Measurements from ENCODE around the gene PIGV. TPM values are rescaled to one million over a fixed set of nuclear protein-coding genes. Genes with fewer than 3 reads are reported as not detected.
A peak's percentile ranks its signal among the peaks of the same experiment; 100 is the strongest.

PIGV gene
- total RNA-seq (2014; rRNA removed; shearing (Covaris generic)) (28.9 and 31.0 TPM in 2 replicates), polyA plus RNA-seq (2016; fragmentation: Nextera tagmentation; extraction: Ambion mirVana) (20.4 and 21.5 TPM in 2 replicates)

GRCh38 chr1:26787706-26788514, at the start of gene PIGV:
Gene PIGV, plus strand, starts transcription at chr1:26787950. Its CDS starts 2,866 bp downstream, at chr1:26790816.
- no peaks in the 10 kb centered on the region for H4K20me1 ChIP-seq (ENCODE audit: insufficient read depth)
- H3K4me1 ChIP-seq (ENCODE audit: insufficient read depth): peaks cover 44% of the 10 kb centered on the region
- 0 out of 2 replicates have a peak, but pooled peaks cover 8% of the 10 kb centered on the region for H3K36me3 ChIP-seq (ENCODE audit: low read depth)
- peak within 1 kb of the TSS; percentile 73 for H2AFZ ChIP-seq
- H3K4me3 ChIP-seq: peak within 1 kb of the TSS; percentile 82
- H3K79me2 ChIP-seq (ENCODE audit: insufficient read depth): peaks cover 14% of the 10 kb centered on the region; the same call in 1 of the 2 replicates
- peak within 1 kb of the TSS; percentile 96 for H3K9ac ChIP-seq
- in situ Hi-C loops (cut with MboI): loop anchor here (10.0 kb wide), 1 partner anchor 93 kb away; the partner anchor contains the start of gene ARID1A
- no peaks in the 10 kb centered on the region for H3K27me3 ChIP-seq (replicated peaks; ENCODE audit: insufficient read depth)
- no peaks in the 10 kb centered on the region for H3K9me2 ChIP-seq (ENCODE audit: insufficient read depth)
- WGBS, 2 experiments (ENCODE audit: low coverage in 1 of 2, low lambda C conversion rate in 2 of 2, missing lambda C conversion rate in 2 of 2): 0 to 2% methylated on average over 30 to 59 of the region's 63 CpGs
- H3K9me3 ChIP-seq (ENCODE audit: low read depth): no peaks in the 10 kb centered on the region
- peak; percentile 95 for DNase-seq
- TF ChIP-seq EZH2phosphoT487 (IDR thresholded peaks at IDR 0.05; ENCODE audit: insufficient read depth, low read depth): no peak
- TF ChIP-seq EZH2 (IDR thresholded peaks at IDR 0.05; ENCODE audit: insufficient read depth, poor library complexity, severe bottlenecking): no peak
- peak within 1 kb of the TSS; percentile 98 for H3K27ac ChIP-seq
- peak within 1 kb of the TSS; percentile 98 for H3K4me2 ChIP-seq (ENCODE audit: unreplicated experiment)
- peaks cover 54% of the 10 kb centered on the region for H3F3A ChIP-seq (ENCODE audit: insufficient read depth)

- Histone ChIP-seq H3K4me2 (ENCODE audit: unreplicated experiment) (no peak overlapping the region), H3K36me3 (ENCODE audit: low read depth) (0 out of 2 replicates have a peak, but pooled peaks cover 10% of the 10 kb centered on the region), H3K9me3 (ENCODE audit: low read depth) (no peaks in the 10 kb centered on the region), H3K9ac (no peak overlapping the region), H3K27me3 (replicated peaks; ENCODE audit: insufficient read depth) (no peaks in the 10 kb centered on the region), H2AFZ (no peak overlapping the region), H4K20me1 (ENCODE audit: insufficient read depth) (0 out of 2 replicates have a peak, but pooled peaks cover 4% of the 10 kb centered on the region), H3K27ac (no peak overlapping the region), H3K4me1 (ENCODE audit: insufficient read depth) (peaks cover 20% of the 10 kb centered on the region), H3K9me2 (ENCODE audit: insufficient read depth) (no peaks in the 10 kb centered on the region), H3K4me3 (no peak overlapping the region), H3K79me2 (ENCODE audit: insufficient read depth) (peaks cover 94% of the 10 kb centered on the region), H3F3A (ENCODE audit: insufficient read depth) (peaks cover 37% of the 10 kb centered on the region)
- 95 to 97% methylated on average over 4 of the region's 4 CpGs for WGBS, 2 experiments (ENCODE audit: low coverage in 1 of 2, low lambda C conversion rate in 2 of 2, missing lambda C conversion rate in 2 of 2)
- DNase-seq: no peak
- TF ChIP-seq EZH2 (IDR thresholded peaks at IDR 0.05; ENCODE audit: insufficient read depth, poor library complexity, severe bottlenecking): no peak
- TF ChIP-seq EZH2phosphoT487 (IDR thresholded peaks at IDR 0.05; ENCODE audit: insufficient read depth, low read depth): no peak
- in situ Hi-C loops (cut with MboI): no loop called here
These were observed 48.3 kb upstream of the PIGV start for GRCh38 chr1:26739329-26739914.

- H3F3A ChIP-seq (ENCODE audit: insufficient read depth): peaks cover 37% of the 10 kb centered on the region
- no peak overlapping the region for H3K4me3 ChIP-seq
- H3K79me2 ChIP-seq (ENCODE audit: insufficient read depth): peaks cover 99% of the 10 kb centered on the region
- in situ Hi-C loops (cut with MboI): no loop called here
- H3K36me3 ChIP-seq (ENCODE audit: low read depth): 0 out of 2 replicates have a peak, but pooled peaks cover 10% of the 10 kb centered on the region
- H3K4me1 ChIP-seq (ENCODE audit: insufficient read depth): peaks cover 20% of the 10 kb centered on the region
- no peaks in the 10 kb centered on the region for H3K9me2 ChIP-seq (ENCODE audit: insufficient read depth)
- H3K4me2 ChIP-seq (ENCODE audit: unreplicated experiment): no peak overlapping the region
- 0 out of 2 replicates have a peak, but pooled peaks cover 4% of the 10 kb centered on the region for H4K20me1 ChIP-seq (ENCODE audit: insufficient read depth)
- no peaks in the 10 kb centered on the region for H3K9me3 ChIP-seq (ENCODE audit: low read depth)
- no peak overlapping the region for H3K9ac ChIP-seq
- TF ChIP-seq EZH2phosphoT487 (IDR thresholded peaks at IDR 0.05; ENCODE audit: insufficient read depth, low read depth) (no peak), EZH2 (IDR thresholded peaks at IDR 0.05; ENCODE audit: insufficient read depth, poor library complexity, severe bottlenecking) (no peak)
- 50 to 62% methylated on average over 3 of the region's 3 CpGs for WGBS, 2 experiments (ENCODE audit: low coverage in 1 of 2, low lambda C conversion rate in 2 of 2, missing lambda C conversion rate in 2 of 2)
- H3K27me3 ChIP-seq (replicated peaks; ENCODE audit: insufficient read depth): no peaks in the 10 kb centered on the region
- no peak overlapping the region for H3K27ac ChIP-seq
- no peak overlapping the region for H2AFZ ChIP-seq
- no peak for DNase-seq
These were observed 47.6 kb upstream of the PIGV start for GRCh38 chr1:26740023-26740634.

DNA sequence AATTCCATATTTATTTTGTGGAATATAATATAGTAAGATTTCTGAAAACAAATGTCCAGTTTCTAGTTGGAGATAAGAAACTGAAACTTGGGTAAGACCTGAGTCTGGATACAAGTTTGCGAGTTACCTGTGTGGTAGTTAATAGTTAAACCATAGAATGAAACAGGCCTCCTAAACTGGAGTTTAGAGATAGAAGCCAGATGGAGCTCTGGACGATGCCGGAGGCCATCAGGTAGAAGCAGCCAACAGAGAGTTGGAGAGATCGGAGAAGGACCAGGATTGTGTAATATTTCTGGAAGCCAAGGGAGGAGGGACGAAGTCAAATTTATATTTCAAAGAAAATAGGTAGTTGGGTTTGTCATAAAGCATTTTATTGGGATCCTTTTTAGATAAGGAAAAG, 46.8 kb upstream of the PIGV start:
- Histone ChIP-seq H3K9ac (no peak overlapping the region), H3K27ac (no peak overlapping the region), H3K79me2 (ENCODE audit: insufficient read depth) (peaks cover 99% of the 10 kb centered on the region), H4K20me1 (ENCODE audit: insufficient read depth) (0 out of 2 replicates have a peak, but pooled peaks cover 4% of the 10 kb centered on the region), H3K9me2 (ENCODE audit: insufficient read depth) (no peaks in the 10 kb centered on the region), H3K9me3 (ENCODE audit: low read depth) (no peaks in the 10 kb centered on the region), H3K4me3 (no peak overlapping the region), H3F3A (ENCODE audit: insufficient read depth) (peaks cover 37% of the 10 kb centered on the region), H3K4me2 (ENCODE audit: unreplicated experiment) (no peak overlapping the region), H2AFZ (no peak overlapping the region), H3K36me3 (ENCODE audit: low read depth) (0 out of 2 replicates have a peak, but pooled peaks cover 10% of the 10 kb centered on the region), H3K4me1 (ENCODE audit: insufficient read depth) (peaks cover 24% of the 10 kb centered on the region), H3K27me3 (replicated peaks; ENCODE audit: insufficient read depth) (no peaks in the 10 kb centered on the region)
- DNase-seq: no peak
- WGBS, 2 experiments (ENCODE audit: low coverage in 1 of 2, low lambda C conversion rate in 2 of 2, missing lambda C conversion rate in 2 of 2): 52 to 55% methylated on average over 5 of the region's 5 CpGs
- TF ChIP-seq EZH2phosphoT487 (IDR thresholded peaks at IDR 0.05; ENCODE audit: insufficient read depth, low read depth) (no peak), EZH2 (IDR thresholded peaks at IDR 0.05; ENCODE audit: insufficient read depth, poor library complexity, severe bottlenecking) (no peak)
- in situ Hi-C loops (cut with MboI): no loop called here
